ENCODE measurements around the gene MFSD11. TPM values are rescaled to one million over a fixed set of nuclear protein-coding genes. Genes with fewer than 3 reads are reported as not detected.
A peak's percentile ranks its signal among the peaks of the same experiment; 100 is the strongest.

The MFSD11 gene
- total RNA-seq, 4 donors from 2014 or later = 34.1 to 53.3 (median 44.3) TPM

DNA sequence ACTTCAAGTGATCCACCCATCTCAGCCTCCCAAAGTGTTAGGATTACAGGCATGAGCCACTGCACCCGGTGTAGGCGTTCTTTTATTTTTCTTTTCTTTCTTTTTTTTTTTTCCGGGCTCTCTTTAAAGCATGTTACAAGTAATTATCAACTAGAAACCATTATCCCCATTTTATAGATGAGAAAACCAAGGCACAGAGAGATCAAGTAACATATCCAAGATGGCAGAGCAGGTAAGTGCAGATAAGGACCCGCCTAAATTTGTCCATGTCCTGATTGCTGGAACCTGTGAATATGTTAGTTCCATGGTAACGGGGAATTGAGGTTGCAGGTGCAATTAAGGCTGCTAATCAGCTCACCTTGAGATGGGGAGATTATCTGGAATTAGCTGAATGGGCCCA, 54.4 kb downstream of the MFSD11 start:
- intact Hi-C loops (cut with DNase I) = no loop called here
- TF ChIP-seq, protein P1, sequence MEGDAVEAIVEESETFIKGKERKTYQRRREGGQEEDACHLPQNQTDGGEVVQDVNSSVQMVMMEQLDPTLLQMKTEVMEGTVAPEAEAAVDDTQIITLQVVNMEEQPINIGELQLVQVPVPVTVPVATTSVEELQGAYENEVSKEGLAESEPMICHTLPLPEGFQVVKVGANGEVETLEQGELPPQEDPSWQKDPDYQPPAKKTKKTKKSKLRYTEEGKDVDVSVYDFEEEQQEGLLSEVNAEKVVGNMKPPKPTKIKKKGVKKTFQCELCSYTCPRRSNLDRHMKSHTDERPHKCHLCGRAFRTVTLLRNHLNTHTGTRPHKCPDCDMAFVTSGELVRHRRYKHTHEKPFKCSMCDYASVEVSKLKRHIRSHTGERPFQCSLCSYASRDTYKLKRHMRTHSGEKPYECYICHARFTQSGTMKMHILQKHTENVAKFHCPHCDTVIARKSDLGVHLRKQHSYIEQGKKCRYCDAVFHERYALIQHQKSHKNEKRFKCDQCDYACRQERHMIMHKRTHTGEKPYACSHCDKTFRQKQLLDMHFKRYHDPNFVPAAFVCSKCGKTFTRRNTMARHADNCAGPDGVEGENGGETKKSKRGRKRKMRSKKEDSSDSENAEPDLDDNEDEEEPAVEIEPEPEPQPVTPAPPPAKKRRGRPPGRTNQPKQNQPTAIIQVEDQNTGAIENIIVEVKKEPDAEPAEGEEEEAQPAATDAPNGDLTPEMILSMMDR (IDR thresholded peaks at IDR 0.05) = no peak
- TF ChIP-seq POLR2A (IDR thresholded peaks at IDR 0.05) = no peak
- 97 to 98% methylated on average over 5 of the region's 5 CpGs for WGBS, 2 donors
- H3K9me3 ChIP-seq = no peaks in the 10 kb centered on the region
- H3K36me3 ChIP-seq = no peaks in the 10 kb centered on the region
- H3K27ac ChIP-seq = no peak overlapping the region
- no peak overlapping the region for H3K4me3 ChIP-seq (replicated peaks in 1 of 3)
- H3K4me1 ChIP-seq = peaks cover 0 to 3% of the 10 kb centered on the region in 2 donors
- no peaks in the 10 kb centered on the region for H3K27me3 ChIP-seq
- DNase-seq = no peak

- Histone ChIP-seq H3K4me3 (replicated peaks in 1 of 3) (no peak overlapping the region), H3K4me1 (peaks cover 0 to 3% of the 10 kb centered on the region in 2 donors), H3K27me3 (no peaks in the 10 kb centered on the region), H3K27ac (no peak overlapping the region), H3K36me3 (no peaks in the 10 kb centered on the region), H3K9me3 (no peaks in the 10 kb centered on the region)
- TF ChIP-seq, protein P1 (IDR thresholded peaks at IDR 0.05) = peak in 1 of 6 experiments; percentile 11
- TF ChIP-seq POLR2A (IDR thresholded peaks at IDR 0.05) = no peak
- intact Hi-C loops (cut with DNase I) = no loop called here
- 85 to 86% methylated on average over 4 of the region's 4 CpGs for WGBS, 2 donors
- no peak for DNase-seq
Measured at GRCh38 chr17:76793775-76794174, 55.9 kb downstream of the MFSD11 start.

DNA sequence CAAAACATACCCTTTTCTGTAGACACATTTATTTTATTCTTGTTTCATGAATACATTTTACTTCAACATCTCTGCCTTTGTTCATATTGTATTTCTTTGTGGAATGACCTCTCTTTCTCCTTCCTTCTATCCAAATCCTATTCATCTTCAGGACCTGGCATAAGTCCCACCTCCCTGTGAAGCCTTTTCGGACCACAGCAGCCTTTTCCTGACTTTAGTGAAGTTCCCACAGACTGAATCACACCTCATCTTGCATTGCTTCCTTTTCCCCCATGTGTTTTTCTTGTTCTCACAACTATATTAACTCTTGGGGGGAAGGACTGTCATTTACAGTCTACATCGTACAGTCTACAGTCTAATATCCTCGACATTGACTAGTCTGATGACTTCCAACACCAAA, 58.2 kb downstream of the MFSD11 start:
- H3K4me1 ChIP-seq = peaks cover 0 to 3% of the 10 kb centered on the region in 2 donors
- H3K9me3 ChIP-seq = no peaks in the 10 kb centered on the region
- H3K27me3 ChIP-seq = no peaks in the 10 kb centered on the region
- TF ChIP-seq, protein P1 (IDR thresholded peaks at IDR 0.05) = no peak
- no peak for TF ChIP-seq POLR2A (IDR thresholded peaks at IDR 0.05)
- DNase-seq = no peak
- H3K27ac ChIP-seq = no peak overlapping the region
- H3K36me3 ChIP-seq = no peaks in the 10 kb centered on the region
- WGBS, 2 donors = 82 to 90% methylated on average over 3 of the region's 3 CpGs
- intact Hi-C loops (cut with DNase I) = no loop called here
- no peak overlapping the region for H3K4me3 ChIP-seq (replicated peaks in 1 of 3)

- Histone ChIP-seq H3K27ac (no peak overlapping the region), H3K4me3 (replicated peaks in 1 of 3) (no peak overlapping the region), H3K4me1 (no peaks in the 10 kb centered on the region), H3K9me3 (no peaks in the 10 kb centered on the region), H3K27me3 (no peaks in the 10 kb centered on the region), H3K36me3 (no peaks in the 10 kb centered on the region)
- intact Hi-C loops (cut with DNase I) = no loop called here
- WGBS, 2 donors = 68 to 69% methylated on average over 6 of the region's 6 CpGs
- DNase-seq = no peak
- TF ChIP-seq, protein P1 (IDR thresholded peaks at IDR 0.05) = no peak
- no peak for TF ChIP-seq POLR2A (IDR thresholded peaks at IDR 0.05)
Measured at GRCh38 chr17:76797241-76797840, 59.4 kb downstream of the MFSD11 start.

DNA sequence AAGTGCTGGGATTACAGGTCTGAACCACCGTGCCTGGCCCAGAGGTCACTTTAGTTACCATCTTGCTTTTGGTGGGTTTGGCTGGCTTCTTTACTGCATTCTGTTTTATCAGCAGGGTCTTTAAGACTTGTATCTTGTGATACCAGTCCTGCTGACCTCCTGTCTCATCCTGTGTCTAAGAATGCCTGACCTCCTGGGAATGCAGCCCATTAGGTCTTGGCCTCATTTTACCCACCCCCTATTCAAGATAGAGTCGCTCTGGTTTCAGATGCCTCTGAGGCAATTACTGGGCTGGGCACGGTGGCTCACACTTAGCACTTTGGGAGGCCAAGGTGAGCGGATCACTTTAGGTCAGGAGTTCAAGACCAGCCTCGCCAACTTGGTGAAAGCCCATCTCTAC, 63.8 kb downstream of the MFSD11 start:
- no peak overlapping the region for H3K27ac ChIP-seq
- no peak overlapping the region for H3K4me3 ChIP-seq (replicated peaks in 1 of 3)
- WGBS, 2 donors = 89 to 92% methylated on average over 5 of the region's 5 CpGs
- H3K4me1 ChIP-seq = no peaks in the 10 kb centered on the region
- H3K36me3 ChIP-seq = no peaks in the 10 kb centered on the region
- H3K9me3 ChIP-seq = no peaks in the 10 kb centered on the region
- no peaks in the 10 kb centered on the region for H3K27me3 ChIP-seq
- no peak for DNase-seq
- intact Hi-C loops (cut with DNase I) = no loop called here
- TF ChIP-seq, protein P1 (IDR thresholded peaks at IDR 0.05) = no peak
- no peak for TF ChIP-seq POLR2A (IDR thresholded peaks at IDR 0.05)

All from thyroid gland (tissue), 4 donors.